Measurements from ENCODE around the gene CDH12.

Gene CDH12

GRCh38 chr5:21806943-21807342 lies 1046.2 kb downstream of the CDH12 start:
- TF ChIP-seq NFIC (IDR thresholded peaks at IDR 0.05) (0 out of 2 replicates have a peak, but pooled peaks have one; percentile 17), YY1 (IDR thresholded peaks at IDR 0.05; ENCODE audit: low read depth) (no peak)

GRCh38 chr5:21806271-21806670 lies 1046.9 kb downstream of the CDH12 start:
- TF ChIP-seq ZBTB7A (IDR thresholded peaks at IDR 0.05; ENCODE audit: low read depth) (no peak), REST (IDR thresholded peaks at IDR 0.05; ENCODE audit: low read depth) (no peak), RAD21 (IDR thresholded peaks at IDR 0.05; ENCODE audit: low read depth) (no peak), FOXM1 (IDR thresholded peaks at IDR 0.05; ENCODE audit: borderline replicate concordance, low read depth) (no peak), TAF1 (IDR thresholded peaks at IDR 0.05; ENCODE audit: low read depth) (no peak), CEBPB (IDR thresholded peaks at IDR 0.05) (no peak), YY1 (IDR thresholded peaks at IDR 0.05; ENCODE audit: low read depth) (no peak), EGR1 (IDR thresholded peaks at IDR 0.05) (no peak), TEAD4 (IDR thresholded peaks at IDR 0.05) (no peak), USF1 (IDR thresholded peaks at IDR 0.05) (no peak), NFIC (IDR thresholded peaks at IDR 0.05) (no peak), CREB1 (IDR thresholded peaks at IDR 0.05; ENCODE audit: low read depth) (no peak), TCF12 (IDR thresholded peaks at IDR 0.05; ENCODE audit: low read depth) (no peak)

GRCh38 chr5:21802869-21803490 lies 1050.2 kb downstream of the CDH12 start:
- peak; percentile 86 for TF ChIP-seq RAD21 (IDR thresholded peaks at IDR 0.05; ENCODE audit: low read depth)
- TF ChIP-seq TCF12 (IDR thresholded peaks at IDR 0.05; ENCODE audit: low read depth): no peak

- TF ChIP-seq CREB1 (IDR thresholded peaks at IDR 0.05; ENCODE audit: low read depth) (no peak), USF1 (IDR thresholded peaks at IDR 0.05) (no peak), RAD21 (IDR thresholded peaks at IDR 0.05; ENCODE audit: low read depth) (no peak), EGR1 (IDR thresholded peaks at IDR 0.05) (no peak), CEBPB (IDR thresholded peaks at IDR 0.05) (no peak), NFIC (IDR thresholded peaks at IDR 0.05) (no peak), REST (IDR thresholded peaks at IDR 0.05; ENCODE audit: low read depth) (no peak), YY1 (IDR thresholded peaks at IDR 0.05; ENCODE audit: low read depth) (no peak), TAF1 (IDR thresholded peaks at IDR 0.05; ENCODE audit: low read depth) (no peak)
Measured at GRCh38 chr5:21802100-21802499, 1051.0 kb downstream of the CDH12 start.

- no peak for TF ChIP-seq TEAD4 (IDR thresholded peaks at IDR 0.05)
- TF ChIP-seq TAF1 (IDR thresholded peaks at IDR 0.05; ENCODE audit: low read depth): no peak
- no peak for TF ChIP-seq REST (IDR thresholded peaks at IDR 0.05; ENCODE audit: low read depth)
- no peak for TF ChIP-seq CEBPB (IDR thresholded peaks at IDR 0.05)
- TF ChIP-seq NFIC (IDR thresholded peaks at IDR 0.05): no peak
- TF ChIP-seq ZBTB7A (IDR thresholded peaks at IDR 0.05; ENCODE audit: low read depth): no peak
- no peak for TF ChIP-seq USF1 (IDR thresholded peaks at IDR 0.05)
Measured at GRCh38 chr5:21792748-21793147, 1060.4 kb downstream of the CDH12 start.
